ENCODE results near the gene RIC8B. TPM values are rescaled to one million over a fixed set of nuclear protein-coding genes. Genes with fewer than 3 reads are reported as not detected.

Gene RIC8B
- total RNA-seq, 1 experiment from 2014 or later = 12.7 TPM

DNA sequence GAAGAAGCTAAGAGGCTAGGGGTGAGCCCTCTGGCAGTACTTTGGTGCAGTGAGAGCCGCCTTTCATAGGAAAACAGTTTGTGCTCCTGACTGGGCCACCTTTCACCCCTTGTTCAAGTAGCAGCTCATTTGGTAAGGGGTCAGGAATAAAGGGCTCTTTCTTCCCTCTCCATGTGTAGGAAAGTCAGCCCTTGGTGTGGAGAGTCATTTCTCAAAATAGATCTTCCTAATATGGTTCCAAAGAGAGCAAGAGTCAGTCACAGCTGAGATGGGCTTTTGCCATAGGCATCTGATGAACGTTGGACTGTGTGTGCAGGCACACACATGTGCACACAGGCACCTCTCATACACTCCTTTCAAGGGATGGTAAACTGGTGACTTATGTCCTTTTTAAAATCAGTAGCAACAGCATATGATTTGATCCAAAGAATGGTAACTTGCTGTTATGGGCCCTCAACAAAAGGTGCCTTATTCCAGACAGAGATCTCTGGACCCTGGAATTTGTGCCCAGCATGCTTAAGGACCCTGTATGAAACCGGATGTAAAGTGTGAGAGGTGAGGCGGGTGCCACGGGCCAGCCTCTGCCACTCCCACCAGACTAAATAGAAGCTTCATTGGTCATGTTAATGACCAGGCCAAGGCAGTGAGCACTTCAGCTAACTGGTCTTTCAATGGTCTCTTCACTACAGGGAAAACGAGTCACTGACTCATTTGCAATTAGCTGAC, 16.7 kb upstream of the RIC8B start:
- no peak for DNase-seq (ENCODE audit: low read depth)

DNA sequence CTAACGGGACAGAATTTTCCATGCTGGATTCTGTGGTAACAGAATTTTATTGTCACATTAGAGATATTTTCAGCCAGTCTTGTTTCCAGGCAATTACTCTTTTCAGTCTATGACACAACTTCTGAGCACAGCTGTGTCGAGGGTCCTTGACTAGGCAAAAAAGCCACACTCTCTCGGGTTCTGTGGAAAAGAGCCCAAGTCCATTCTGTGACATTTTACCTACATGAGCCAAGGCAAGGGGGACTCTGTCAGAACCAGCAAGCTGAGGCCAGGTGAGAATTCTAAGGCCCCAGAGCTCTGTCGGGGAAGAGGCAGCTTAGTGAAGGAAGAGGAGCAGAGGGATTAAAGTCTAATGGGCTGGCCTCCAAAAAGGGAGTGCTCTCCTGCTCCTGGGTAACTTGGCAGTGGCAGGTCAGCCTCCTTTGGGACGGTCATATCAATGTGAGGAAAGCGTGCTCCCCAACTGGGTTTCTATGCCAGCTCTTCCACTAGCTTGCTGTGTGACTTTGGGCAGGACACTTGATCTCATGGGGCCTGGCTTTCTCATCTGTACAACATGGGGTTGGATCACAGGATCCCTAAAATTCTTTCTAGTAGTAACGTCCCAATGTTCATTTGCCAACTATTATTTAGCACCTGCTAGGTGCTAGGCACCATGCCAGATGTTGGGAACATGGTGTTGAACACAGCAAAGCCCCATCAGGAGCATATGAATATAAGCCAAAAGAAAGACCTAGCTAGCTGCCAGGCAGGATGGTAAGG, 16.0 kb upstream of the RIC8B start:
- DNase-seq (ENCODE audit: low read depth) = no peak

GRCh38 chr12:106759526-106760183, 14.8 kb upstream of the RIC8B start:
- no peak for DNase-seq (ENCODE audit: low read depth)

- peak; percentile 8 for DNase-seq (ENCODE audit: low read depth)
These were observed 14.3 kb upstream of the RIC8B start for GRCh38 chr12:106760184-106760531.

GRCh38 chr12:106764220-106764619, 10.3 kb upstream of the RIC8B start:
- no peak for DNase-seq (ENCODE audit: low read depth)

- DNase-seq (ENCODE audit: low read depth) = no peak
These were observed 9.7 kb upstream of the RIC8B start for GRCh38 chr12:106764738-106765137.

DNA sequence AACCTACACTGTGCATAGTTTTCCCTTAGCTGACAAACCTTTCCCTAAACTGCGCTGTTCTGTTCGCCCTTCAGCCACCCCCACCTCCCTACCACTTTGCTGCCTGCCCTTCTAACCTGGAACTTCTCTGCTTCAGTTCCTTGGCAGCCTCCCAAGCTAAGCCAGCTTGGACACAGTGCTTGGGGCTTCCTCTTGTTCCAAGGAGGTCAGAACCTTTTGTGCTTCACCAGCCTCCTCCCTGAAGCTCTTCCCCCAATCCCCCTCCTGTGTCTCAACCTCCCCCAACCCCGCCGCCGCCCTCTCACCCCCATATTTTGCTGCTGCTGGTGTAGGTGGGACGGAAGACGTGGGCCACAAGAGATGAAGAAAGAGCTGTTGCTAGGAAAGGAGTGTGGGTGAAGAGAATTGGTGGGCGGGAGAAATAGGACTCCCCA, 8.1 kb upstream of the RIC8B start:
- no peak for DNase-seq (ENCODE audit: low read depth)

DNA sequence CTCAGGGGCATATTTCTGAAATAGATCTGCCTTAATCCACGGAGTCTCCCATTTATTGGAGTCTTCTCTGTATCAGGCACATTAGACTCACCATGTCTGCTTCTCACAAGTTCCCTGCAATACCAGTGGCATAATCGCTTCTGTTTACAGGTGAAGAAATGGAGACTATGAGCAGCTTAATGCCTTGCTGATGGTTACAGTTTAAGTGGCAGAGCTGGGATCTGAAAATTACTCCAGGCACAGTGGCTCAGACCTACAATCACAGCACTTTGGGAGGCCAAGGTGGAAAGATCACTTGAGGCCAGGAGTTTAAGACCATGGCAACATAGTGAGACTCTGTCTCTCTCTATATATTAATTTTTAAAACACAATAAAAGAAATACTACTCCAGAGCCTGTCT, 7.3 kb upstream of the RIC8B start:
- no peak for DNase-seq (ENCODE audit: low read depth)

DNA sequence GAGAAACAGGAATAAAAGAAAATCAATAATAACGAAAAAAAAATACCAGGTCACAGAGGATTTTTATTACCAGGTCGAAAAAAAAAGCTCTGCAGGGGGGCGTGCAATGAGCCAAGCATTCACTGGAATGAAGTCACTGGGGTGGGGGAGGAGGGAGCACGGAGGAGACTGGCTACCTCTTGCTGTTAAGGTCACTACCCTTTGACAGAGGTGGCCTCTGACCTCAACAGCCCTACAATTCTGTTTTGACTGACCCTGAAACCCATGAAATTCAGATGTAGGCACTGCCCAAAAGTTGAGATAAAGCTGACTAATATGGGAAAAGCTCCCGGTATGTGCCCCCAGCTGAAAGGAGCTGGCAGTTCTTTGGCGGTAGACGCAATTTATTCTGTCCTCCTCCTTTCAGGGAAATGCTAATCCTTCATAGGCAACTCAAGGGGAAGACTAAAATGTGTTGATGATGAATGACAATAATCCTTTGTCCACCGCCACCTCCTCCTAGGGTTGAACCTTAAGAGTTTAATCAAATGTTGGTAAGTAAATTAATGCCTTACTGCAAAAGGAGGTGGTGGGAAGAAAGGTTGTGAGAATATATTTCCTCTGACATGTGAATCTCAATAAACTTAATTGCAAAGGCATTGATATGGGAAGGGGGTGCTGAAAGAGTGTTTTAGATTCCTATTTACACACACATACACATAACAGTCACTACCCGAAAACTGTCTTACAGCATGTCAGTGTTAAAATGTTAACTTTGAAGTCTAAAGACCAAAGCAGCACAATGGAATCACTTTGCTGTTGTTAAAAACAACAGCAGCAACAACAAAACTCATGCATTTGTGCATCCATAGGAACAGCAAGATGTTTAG, 6.3 kb upstream of the RIC8B start:
- peak; percentile 34 for DNase-seq (ENCODE audit: low read depth)

- DNase-seq (ENCODE audit: low read depth) = no peak
These were observed 5.4 kb upstream of the RIC8B start for GRCh38 chr12:106769078-106769477.

DNA sequence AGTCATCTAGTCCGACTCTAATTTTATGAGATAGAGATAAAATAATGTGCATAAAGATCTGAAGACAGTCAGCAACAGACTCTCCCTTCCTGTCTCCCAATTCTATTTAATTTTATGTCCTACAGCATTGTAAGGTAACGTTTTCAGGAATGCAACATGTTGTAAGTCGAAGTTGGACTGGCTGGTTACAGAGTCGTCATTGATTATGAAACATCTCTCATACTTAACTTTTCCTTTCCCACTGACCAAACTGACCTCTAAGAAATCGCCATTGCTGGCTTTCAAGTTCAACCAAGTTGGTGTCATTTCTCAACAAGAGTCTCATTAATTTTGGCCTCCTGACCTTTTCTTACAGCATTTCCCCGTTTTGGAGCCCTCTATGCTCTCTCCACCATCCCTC, 4.9 kb upstream of the RIC8B start:
- no peak for DNase-seq (ENCODE audit: low read depth)

GRCh38 chr12:106771425-106771824, 3.1 kb upstream of the RIC8B start:
- DNase-seq (ENCODE audit: low read depth) = no peak

DNA sequence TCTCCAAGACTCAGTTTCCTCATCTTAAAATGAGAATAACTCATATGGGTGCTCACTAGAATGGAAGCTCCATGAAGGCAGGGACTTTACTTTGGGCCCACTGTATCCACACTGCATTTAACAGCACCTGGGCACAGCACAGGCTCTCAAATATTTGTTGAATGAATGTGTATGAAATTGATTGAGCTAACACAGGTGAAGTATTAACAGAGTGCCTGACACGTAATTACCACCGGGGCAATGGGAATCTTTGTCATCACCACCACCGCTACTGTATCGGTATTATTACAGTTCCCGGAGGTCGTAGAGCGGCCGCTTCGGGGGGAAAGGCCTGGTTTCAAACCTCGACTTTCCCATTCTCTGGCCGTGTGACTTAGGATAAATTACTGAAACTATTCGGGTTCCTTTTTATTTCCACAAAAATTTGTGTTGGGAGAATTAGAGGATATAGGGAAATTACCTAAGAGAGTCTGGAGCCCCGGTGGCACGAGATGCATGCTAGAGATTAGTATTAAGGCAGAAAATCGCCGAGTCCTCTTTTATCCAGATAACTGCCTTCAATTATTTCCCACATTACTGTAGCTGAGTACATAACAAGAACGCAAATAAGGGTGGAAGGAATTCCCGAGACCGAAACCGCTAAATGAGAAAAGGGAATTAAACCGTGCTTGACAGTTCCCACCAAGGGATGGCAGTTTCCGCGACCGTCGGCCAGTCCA, 1.0 kb upstream of the RIC8B start:
- no peak for DNase-seq (ENCODE audit: low read depth)

DNA sequence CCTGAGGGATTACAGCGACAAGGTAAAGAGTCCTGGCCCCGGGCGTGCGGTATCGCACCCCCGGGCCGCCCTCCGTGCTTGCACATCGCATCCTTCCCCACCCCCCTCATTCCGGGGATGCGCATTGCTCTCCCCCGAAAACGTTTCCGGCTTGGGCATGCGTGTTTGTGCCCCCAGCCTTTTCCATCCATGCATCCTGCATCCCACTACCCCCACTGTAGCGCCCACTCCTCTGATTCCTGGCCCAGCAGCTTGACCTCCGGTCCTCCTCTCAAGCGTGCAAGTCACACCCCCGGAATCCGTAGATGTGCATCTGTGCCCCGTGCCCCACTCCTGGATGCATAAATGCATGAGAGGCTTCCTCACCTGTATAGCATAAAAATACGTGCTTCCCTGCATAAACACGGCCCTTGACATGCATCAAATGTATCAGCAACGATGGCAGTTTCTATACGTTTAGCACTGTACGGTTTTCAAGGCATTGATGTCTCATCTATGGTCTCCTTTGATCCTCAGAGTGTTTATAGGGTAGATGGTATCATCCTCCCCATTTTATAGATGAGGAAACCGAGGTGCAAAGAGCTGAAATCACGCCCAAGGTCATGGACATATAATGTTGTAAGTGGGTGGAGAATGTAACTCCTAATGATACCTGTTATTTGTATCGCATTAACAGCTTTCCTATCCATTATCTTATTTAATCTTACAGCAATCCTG, 484 bp downstream of the RIC8B start:
- DNase-seq (ENCODE audit: low read depth) = no peak

GRCh38 chr12:106776897-106777296, 2.4 kb downstream of the RIC8B start:
- DNase-seq (ENCODE audit: low read depth) = no peak

GRCh38 chr12:106780010-106780631, 5.6 kb downstream of the RIC8B start:
- peak; percentile 34 for DNase-seq (ENCODE audit: low read depth)

DNA sequence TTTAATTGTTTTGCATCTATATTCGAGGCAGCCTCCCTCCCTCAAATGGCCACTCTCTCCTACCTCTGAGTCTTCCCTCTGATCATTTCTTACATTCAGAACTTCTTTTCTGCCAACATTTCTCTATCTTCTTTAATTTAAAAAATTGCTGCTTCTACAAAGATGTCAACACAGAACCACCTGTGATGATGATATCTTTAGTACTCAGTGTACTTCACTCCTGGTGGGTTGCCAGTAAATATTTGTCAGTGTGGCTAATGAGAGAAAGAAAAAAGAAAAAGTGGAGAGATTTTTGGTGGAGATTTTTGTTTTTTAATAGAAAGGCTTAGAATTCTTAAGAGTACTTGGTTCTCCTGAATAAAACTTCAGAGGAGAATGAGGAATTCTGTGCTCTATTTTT, 8.1 kb downstream of the RIC8B start:
- no peak for DNase-seq (ENCODE audit: low read depth)

DNA sequence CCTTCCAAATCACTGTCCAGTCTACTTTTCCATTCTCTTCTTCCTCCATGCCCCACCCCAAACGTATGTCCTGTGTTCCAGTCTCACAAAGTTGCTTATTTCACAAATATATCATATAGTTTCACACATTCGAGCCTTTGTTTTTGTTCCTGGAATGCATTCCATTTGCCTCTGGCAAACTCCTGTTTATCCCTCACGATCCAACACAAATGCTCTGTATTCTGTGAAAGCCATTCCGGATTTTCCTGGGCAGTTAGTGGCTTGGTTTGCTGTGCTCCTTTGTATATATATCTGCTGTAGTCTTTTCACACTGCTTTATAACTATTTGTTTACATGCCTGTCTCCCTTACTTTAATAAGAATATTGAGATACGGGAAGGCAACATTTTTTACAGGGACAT, 9.0 kb downstream of the RIC8B start:
- DNase-seq (ENCODE audit: low read depth) = no peak

DNA sequence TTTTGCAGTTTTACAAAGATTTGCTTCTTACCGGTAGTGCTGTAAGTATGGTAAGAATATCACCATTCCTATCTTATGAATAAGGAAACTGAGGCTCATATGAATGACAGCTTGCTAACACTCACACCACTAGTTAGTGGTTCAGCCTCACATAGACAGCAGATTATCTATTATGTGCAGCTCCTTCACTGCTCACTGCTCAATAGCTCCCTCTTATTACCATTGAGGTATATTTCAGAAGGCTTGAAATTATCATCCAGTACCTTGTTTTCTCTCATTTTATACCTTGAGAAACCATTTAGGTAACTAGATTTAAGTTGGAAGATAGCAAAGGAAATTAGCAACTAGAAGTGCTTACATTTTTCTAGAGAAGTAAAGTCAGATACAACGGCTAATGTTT, 15.5 kb downstream of the RIC8B start:
- DNase-seq (ENCODE audit: low read depth) = no peak

- DNase-seq (ENCODE audit: low read depth) = no peak
These were observed 17.0 kb downstream of the RIC8B start for GRCh38 chr12:106791531-106791930.

Data from HT1080 (cell line).